SKM-1 (cell line): ENCODE measurements around the gene TMEM232.

ENCODE experiments used
- DNase-seq: peaks from one replicate; lab custom pipeline; 2025; ENCODE audit not compliant: unreplicated experiment; lab: John Stamatoyannopoulos, UW

The TMEM232 gene

DNA sequence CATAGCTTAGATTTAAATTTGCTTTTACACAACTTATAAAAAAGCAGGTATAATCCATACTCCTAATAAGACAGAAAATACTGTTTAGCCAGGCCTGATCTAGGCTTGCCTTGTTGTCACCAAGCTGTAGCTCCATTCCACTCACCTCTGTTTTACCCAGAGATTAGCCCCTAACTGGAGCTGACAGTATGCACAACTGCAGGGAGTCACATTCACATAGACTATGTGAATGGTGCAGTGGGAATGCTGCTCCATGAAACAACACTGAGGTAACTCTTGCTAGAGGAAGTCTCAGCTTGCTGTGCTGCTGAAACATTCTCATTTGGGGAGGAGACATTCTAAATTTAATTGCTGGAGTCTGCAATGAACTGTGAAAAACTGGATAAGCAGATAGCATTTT lies 209.1 kb downstream of the TMEM232 start:
- no peak for DNase-seq

DNA sequence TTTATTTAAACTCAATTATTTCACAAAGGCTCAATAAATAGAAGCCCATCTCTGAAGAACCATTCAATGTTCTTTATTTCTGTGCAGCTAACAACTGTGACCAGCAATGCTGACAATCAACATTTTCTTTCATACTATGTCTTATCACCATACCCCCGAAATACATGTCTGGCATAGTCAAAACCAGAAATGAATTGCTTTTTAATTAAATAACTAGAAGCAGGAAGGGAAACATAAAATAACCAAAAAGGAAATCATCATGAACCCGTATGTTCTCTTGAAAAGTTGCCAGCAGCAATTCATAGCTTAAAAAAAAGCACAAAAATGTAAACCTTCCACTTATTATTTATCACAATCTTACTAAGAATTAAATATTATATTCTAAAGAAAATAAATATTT lies 212.4 kb downstream of the TMEM232 start:
- no peak for DNase-seq

DNA sequence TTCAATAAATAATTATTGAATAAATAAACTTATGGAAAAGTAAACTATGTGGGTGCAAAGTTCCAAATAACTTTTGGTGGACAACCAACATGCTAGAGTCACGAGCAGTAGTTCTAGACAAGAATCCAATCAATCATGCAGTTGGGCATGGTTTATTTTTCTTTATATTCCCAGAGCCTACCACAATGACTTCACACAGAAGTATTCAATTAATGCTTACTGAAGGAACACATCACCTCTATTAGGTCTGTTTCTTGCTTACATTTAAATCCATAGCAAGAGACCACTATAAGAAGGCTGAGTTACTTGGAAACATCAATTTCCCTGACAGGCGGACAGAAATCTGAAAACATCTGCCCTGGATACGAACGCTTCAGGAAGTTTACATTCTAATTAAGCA lies 214.2 kb downstream of the TMEM232 start:
- DNase-seq = no peak

DNA sequence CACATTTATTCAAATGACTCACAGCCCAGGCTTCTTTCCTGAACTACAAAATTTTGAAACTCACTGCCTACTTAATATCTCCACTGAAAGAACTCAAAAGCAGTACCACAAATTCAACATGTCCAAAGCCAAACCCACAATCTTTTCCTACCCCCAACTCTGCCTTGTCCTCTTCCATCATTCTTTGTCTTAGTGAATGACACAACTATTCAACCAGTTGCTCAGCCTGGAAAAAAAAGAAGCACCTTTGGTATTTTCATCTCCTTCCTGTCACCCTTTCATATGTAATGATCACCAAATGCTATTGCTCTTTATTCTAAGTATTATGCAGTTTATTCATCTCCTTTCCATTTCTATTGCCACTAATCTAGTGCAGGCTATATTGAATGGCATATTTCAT lies 216.3 kb downstream of the TMEM232 start:
- no peak for DNase-seq

DNA sequence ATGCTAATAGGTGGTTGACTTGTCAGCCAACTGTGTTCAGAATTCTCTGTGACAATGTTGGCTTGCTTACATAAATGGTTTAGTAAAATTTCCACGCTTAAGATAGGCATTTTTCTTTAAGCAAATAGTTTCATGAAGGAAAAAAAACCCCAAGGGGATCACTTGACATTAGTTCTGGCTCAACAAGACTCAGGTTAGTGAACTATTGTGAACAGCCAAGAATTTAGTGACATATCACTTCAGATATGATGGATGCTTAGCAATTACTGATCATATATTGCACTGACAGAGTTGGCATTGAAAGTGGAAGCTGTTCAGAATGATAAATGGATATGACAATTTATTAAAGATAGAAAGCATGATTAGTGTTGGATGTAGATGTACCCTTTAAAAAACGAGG lies 218.5 kb downstream of the TMEM232 start:
- DNase-seq = no peak

DNA sequence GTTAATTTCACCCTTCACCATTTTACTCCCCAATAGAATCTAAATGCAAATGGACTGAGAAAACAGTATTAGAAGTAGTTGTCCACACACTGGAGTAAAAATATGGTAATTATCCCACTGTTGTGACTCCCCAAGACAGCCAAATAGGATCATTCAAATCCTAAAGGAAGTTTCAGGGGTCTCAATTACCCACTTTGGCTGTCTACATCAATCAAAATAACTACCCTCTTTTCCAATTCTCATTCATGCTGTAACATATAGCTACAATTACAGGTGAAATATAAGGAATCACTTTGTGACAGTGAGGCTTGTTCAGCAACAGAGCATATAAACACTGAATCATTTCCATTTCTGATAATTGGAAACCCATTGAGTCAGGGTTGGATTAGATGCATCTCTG lies 220.1 kb downstream of the TMEM232 start:
- no peak for DNase-seq

DNA sequence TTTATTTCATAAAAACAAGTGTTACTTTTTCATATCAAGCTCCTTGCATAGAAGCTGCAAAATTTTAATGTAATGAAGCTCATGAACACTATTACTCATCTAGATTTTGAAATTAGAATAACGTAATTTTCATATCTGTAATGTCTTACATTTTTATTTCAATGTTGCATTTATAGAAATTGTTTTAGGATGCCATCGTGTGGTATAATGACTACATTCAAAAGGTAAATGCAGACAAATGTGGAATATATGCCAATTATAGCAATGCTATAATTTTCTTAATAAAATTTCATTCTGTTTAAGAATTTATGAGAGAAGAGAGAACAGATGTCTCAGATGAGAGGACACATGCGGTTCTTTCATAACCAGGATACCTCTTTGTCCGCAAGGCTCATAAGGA lies 230.2 kb downstream of the TMEM232 start:
- DNase-seq = no peak

DNA sequence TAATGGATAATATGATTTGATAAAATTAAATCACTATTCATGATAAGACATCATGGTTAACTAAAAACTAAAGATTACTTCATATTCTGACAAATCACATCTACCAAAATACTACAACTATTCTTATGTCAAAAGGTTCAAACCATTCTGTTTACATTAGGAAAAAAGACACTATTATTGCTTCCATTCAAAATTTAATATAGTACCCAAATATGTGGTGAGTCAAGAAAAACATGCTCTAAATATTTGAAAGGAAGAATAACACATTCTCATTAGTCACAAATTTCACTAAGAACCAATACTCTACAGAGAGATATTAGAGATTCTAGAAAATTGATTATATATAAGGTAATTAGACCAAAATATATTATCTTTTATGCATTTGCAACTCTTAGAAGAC lies 234.0 kb downstream of the TMEM232 start:
- DNase-seq = no peak

DNA sequence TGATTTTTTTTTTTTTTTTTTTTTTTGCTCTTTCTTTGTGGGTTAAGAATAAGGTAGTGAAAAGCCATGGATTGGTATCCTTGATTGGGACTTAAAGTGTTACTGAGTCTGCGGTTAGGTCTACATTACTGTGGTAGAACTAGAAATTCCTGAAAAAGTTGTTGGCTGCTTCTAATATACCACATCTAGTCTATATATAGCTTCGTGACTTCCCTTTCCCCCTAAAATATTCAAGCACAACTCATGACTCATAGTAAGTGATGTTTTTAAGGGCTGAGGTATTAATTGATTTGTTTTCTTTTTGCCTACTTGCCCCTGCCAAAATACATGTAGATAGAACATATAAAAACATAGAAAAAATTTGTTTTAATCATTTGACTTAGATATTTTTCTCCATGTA lies 247.6 kb downstream of the TMEM232 start:
- no peak for DNase-seq

DNA sequence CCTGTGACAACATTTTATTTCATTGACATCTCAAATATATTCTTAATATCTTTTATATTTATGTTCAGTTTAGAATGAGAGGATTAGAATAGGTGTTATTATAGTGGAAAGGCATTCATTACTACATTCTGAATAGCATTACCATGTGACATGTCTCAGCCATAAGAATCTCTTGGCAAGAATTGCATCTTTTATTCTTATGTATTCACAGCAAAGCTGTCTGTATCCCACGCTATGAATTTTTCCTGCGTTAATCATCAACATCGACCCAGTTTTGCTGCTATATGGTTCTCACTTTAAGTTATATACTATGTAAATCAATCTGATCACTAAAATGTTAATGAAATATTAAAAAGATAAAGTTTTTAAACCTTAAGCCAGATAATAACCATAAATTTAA lies 248.6 kb downstream of the TMEM232 start:
- no peak for DNase-seq

DNA sequence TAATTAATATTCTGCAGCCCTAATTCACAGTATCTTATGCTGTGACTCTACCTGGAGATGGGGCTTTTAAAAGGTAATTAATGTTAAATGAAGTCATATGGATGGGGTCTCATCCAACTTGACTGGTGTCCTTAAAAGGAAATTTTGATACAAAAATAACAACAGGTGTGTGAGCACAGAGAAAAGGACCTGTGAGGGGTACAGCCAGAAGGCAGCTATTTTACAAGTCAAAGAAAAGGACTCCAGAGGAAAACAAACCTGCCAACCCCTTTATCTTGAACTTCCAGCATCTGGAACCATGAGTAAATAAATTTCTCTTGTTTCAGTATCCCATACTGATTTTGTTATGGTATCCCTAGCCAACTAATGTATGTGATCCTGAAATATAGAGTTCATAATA lies 250.3 kb downstream of the TMEM232 start:
- DNase-seq = no peak

DNA sequence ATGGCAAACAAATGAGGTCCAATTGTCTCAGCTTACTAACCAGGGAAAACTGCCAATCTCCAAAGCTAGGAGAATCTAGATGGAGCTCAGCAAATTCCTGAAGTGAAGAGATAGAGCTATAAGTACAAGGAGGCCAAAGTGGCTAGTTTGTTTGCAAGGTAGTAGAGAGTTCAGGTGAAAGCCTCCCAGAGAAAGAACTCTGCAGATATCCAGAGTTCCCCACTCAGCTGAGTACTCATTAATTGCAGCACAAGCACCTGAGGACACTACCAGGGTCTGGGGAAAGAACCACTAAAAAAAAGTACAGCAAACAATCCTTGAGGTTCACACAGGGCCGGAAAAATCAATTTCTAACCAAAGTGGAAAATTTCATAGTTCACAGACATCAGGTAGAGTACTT lies 250.9 kb downstream of the TMEM232 start:
- DNase-seq = no peak

DNA sequence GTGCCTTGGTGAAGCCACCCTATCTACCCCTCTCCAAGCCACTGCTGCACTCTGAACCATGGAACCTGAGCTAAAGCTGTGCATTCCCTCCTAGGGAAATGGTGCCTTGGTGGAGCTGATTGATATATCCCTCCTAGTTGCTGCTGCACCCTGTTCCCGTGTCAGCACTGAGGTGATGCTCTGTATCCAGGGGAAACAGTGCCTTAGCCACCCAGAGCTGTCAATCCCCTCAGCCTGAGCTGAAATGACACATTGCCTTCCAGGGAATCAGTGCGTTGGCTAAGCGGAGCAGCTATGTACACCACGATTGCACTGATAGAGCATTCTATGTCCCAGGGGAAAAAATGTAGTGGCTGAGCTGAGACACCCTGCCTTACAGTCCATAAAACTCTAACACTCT lies 257.0 kb downstream of the TMEM232 start:
- DNase-seq = no peak

DNA sequence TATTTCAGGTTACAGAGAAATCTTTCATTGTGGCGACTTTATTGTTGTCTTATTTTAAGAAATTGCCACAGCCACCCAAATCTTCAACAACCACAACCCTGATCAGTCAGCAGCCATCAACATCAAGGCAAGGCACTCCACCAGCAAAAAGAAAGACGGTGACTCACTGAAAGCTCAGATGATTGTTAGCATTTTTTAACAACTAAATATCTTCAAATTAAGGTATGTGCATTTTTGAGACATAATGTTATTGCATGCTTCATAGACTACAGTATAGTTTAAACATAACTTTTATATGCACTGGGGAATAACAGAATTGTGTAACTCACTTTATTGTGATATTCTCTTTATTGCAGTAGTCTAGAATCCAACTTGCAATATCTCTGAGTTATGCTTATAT lies 263.4 kb downstream of the TMEM232 start:
- no peak for DNase-seq

DNA sequence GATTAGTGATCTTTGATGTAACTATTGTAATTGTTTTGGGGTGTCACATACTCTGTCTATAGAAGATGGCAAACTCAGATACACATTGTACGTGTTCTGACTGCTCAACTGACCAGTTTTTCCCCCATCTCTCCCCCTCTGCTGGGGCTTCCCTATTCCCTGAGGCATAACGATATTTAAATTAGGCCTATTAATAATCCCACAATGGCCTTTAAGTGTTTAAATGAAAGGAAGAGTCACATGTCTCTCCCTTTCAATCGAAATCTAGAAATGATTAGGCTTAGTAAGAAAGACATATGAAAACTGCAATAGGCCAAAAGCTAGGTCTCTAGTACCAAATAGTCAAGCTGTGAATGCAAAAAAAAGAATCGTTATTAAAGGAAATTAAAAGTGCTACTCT lies 265.6 kb downstream of the TMEM232 start:
- DNase-seq = no peak

DNA sequence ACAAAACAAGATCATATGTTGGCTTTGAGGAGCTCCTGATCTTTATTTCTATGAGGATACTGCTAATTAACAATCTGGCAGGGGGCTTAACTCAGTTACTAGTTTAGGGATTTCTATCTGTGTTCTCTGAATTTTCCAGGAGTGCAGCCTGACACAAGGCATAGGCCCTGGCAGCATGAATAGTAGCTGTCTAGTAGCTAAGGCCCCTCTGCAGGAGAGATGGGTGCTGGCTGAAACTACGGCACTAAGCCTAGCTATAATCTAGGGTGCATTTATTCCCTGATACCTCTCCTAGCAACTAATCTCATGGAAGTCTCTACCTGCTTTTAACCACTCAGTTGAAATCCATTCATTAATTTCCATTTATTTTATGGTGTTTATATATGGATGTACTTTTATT lies 268.2 kb downstream of the TMEM232 start:
- no peak for DNase-seq

DNA sequence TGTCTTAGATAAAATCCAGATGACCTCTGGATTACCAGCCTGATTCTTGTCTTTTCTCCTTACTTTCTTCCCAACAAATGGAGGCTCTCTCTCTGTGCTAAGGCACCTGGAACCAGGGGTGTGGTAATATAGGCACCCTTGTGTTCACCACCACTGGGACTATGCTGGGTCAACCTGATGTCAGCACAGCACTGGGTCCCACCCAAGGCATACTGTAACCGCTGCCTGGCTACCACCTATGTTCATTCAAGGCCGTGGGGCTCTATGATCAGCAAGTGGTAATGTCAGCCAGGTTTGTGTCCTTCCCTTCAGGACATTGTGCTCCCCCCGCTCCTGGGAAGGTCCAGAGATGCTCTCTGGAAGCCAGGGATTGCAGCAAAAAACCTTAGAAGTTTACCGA lies 283.6 kb downstream of the TMEM232 start:
- no peak for DNase-seq

DNA sequence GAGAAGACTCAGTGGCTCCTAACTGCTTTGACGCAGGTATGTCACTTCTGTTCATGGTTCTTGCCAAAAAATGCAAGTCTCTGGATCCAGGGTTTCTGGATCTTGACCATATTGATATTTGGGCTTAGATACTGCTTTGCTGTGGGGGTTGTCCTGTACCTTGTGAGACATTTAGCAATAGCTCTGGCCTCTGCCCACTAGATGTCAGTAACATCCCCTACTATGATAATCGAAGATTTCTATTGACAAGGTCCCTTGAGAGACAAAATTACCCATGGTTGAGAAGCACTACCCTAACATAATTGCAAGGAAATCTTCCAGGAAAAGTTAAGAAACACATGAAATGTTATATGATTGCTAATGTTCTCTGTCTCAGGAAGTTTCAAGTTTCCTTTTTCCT lies 285.4 kb downstream of the TMEM232 start:
- no peak for DNase-seq

DNA sequence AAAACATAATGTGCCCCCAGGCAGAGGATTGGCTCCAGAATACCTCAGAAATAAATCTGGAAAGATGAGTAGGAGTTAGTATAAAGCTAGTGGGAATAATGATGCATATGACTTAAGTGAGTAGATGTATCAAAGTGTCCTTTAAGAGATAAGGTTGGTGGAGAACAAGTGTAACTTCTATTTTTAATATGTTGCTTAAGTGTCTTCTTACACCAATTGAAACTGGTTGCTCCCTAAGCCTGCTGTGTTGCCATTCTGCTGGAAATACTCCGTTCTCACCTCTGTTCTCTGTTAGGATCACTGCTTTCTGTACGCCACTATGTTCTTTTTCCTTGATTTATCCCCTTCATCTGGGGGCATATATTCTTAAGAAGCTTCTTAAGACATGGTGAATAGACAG lies 286.4 kb downstream of the TMEM232 start:
- no peak for DNase-seq

DNA sequence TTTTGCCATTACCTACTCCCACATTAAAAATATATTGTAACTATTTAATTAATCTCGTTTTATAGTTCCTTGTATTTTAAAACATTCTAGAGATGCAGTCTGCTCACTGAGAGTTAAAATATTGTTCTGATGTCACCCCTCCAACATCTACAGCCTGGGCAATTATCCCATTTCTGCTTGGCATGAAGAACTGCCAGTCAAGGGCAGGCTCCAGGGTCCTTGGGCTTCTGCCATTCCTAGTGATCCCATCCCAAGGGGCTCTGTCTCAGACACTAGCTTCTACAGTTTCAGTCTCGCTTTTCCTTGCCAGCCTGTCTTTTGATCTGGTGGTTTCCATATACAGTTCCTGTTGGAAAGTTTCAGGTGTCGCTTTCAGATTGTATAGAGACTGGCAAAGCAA lies 287.2 kb downstream of the TMEM232 start:
- no peak for DNase-seq

DNA sequence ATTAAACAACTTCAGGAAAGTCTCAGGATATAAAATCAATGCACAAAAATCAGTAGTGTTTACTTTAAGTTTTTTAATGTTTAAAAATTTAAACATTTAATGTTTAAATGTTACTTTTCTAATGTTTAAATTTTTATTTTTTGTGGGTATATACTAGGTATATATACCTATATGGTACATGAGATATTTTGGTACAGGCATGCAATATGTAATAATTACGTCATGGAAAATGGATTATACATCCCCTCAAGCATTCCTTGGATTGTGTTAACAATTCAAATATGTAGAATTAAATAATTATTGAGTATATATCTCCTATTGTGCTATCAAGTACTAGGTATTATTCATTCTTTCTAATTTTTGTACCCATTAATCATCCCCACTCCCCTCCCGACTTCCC lies 291.3 kb downstream of the TMEM232 start:
- no peak for DNase-seq

DNA sequence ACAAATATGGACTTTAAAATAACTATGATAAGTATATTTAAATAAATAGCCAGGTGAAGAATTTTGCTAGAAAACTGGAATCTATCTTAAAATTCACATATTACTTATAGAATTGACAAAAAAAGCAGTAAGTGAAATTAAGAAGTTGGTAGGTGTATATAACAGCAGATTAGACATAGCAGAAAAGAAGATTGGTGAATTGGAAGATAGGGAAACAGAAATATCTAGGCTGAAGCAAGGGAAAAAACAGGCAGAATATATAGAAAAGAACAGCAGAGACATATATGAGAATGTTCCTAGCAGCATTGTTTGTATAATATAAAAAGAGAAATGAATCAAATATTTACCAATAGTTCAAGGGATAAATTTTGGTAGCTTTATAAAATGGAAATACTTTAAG lies 294.9 kb downstream of the TMEM232 start:
- no peak for DNase-seq

DNA sequence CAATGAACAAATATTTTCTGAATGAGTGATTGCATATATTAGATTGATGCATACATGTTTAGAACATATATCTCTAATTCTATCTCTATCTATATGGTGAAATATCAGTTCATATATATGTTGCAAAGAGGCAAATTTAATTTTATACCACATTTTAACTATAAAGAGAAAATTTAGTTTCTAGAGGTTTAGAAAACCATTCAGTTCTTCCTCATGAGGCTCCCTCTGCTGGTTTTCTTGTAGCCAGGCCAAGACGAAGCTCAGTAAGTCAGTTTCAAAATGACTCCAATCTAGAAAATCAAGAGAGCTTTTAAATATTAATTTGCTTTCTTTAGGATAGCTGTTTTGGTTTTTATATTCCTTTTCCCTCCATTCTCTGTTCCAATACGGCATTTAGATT lies 312.1 kb downstream of the TMEM232 start:
- DNase-seq = no peak

DNA sequence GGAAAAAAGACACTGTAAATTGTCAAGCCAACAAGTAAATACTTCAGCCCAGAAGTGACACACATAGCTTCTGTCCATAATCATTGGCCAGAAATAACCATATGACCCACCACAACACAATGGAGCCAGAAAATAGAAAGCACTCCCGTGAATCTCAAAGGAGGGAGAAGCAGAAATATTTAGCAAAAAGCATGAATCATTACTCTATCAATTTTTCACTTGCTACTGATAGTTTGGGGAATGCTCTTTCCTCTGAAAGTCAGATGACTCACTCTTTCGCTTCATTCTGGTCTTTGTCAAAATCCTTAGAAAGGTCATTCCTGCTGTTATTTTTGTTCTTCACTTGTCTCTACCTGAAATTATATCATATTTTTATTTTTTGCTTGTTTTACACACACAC lies 312.6 kb downstream of the TMEM232 start:
- no peak for DNase-seq
